HepG2 (cell line): Measurements from ENCODE around the gene ERRFI1. TPM values are rescaled to one million over a fixed set of nuclear protein-coding genes. Genes with fewer than 3 reads are reported as not detected.
A peak's percentile ranks its signal among the peaks of the same experiment; 100 is the strongest.

Experiments used
- ATAC-seq: fragments of 200-7000 bp; cut with Tn5 transposase; 3 replicates; pipeline ENCODE4 v1.9.1; 2020; ENCODE audit warnings: mild to moderate bottlenecking, moderate library complexity
- BruUV-seq: library from RNA; stranded (reverse); fragments of 400-500 nt; replicated peaks from 2 replicates; lab custom pipeline; 2021; lab: Mats Ljungman, UMichigan
- CTCF ChIA-PET: fragments of 300-600 bp; formaldehyde crosslinking; extraction: SDS; loops from one replicate; lab custom pipeline; 2021; ENCODE audit warnings: low total read pairs, inconsistent platforms, low intra/inter-chr PET ratio; lab: Yijun Ruan, JAX
- POLR2A ChIA-PET: fragments of 350-600 bp; sonication (Branson Sonifier 250); formaldehyde crosslinking; loops from one replicate; lab custom pipeline; 2020; ENCODE audit warnings: antibody characterized with exemption, inconsistent platforms; lab: Yijun Ruan, JAX
- DNase-seq: peaks from one replicate; pipeline ENCODE4 v3.0.0-alpha.2; 2015; ENCODE audit warnings: low spot score
- FAIRE-seq: peaks from 3 replicates; lab custom pipeline; 2011; peaks lifted over from hg19 to GRCh38; lab: Jason Lieb, UNC
- H2AFZ ChIP-seq: one replicate; pipeline ENCODE4 v1.6.1; 2011; ENCODE audit warnings: low read length, inconsistent platforms
- H3K27ac ChIP-seq: fragments of 300-600 bp; 3 replicates; pipeline ENCODE4 v1.8.0; 2011; ENCODE audit warnings: mixed run types, mild to moderate bottlenecking, mixed read lengths, low read length, inconsistent platforms; ENCODE audit not compliant: insufficient read depth; ENCODE audit errors: extremely low read length
- H3K27me3 ChIP-seq, 2 experiments: fragments of 200-600 bp in 1 of 2; 2 replicates in 1 of 2; 3 replicates in 1 of 2; pipeline versions ENCODE4 v1.6.0 to v1.8.0; 2011; ENCODE audit warnings: low read length in 2 of 2, mild to moderate bottlenecking in 2 of 2, moderate library complexity in 2 of 2, inconsistent platforms in 1 of 2; ENCODE audit not compliant: insufficient read depth in 2 of 2, control insufficient read depth in 1 of 2
- H3K36me3 ChIP-seq, 2 experiments: fragments of 200-600 bp in 1 of 2; replicated peaks in 1 of 2; 2 replicates in 1 of 2; 3 replicates in 1 of 2; pipeline versions ENCODE4 v1.5.1 to v1.8.0; 2011; ENCODE audit warnings: low read length in 2 of 2, inconsistent platforms in 1 of 2; ENCODE audit not compliant: insufficient read depth in 2 of 2, control insufficient read depth in 1 of 2
- H3K4me1 ChIP-seq: 2 replicates; pipeline ENCODE4 v1.5.1; 2012; ENCODE audit warnings: low read length, inconsistent platforms; ENCODE audit not compliant: insufficient read depth
- H3K4me2 ChIP-seq: 2 replicates; pipeline ENCODE4 v1.6.0; 2011; ENCODE audit warnings: low read depth, low read length, inconsistent platforms
- H3K4me3 ChIP-seq, 3 experiments: fragments of 200-600 bp in 1 of 3; sonication (generic), shearing (Covaris generic) in 1 of 3; replicated peaks in 1 of 3; 2 replicates each; pipeline ENCODE4 v1.5.1; 2011 to 2016; ENCODE audit warnings: low read length in 3 of 3, inconsistent platforms in 2 of 3, low read depth in 2 of 3, mild to moderate bottlenecking in 2 of 3, control low read depth in 1 of 3, mixed read lengths in 1 of 3; ENCODE audit not compliant: insufficient read depth in 1 of 3
- H3K79me2 ChIP-seq: one replicate; pipeline ENCODE4 v1.6.1; 2011; ENCODE audit warnings: low read length, inconsistent platforms; ENCODE audit not compliant: insufficient read depth
- H3K9ac ChIP-seq: 2 replicates; pipeline ENCODE4 v1.6.0; 2011; ENCODE audit warnings: mild to moderate bottlenecking, low read depth, low read length, inconsistent platforms; ENCODE audit not compliant: insufficient read depth
- H3K9me3 ChIP-seq: 2 replicates; pipeline ENCODE4 v1.5.1; 2012; ENCODE audit warnings: mild to moderate bottlenecking, low read length
- H4K20me1 ChIP-seq: 2 replicates; pipeline ENCODE4 v1.6.0; 2011; ENCODE audit warnings: inconsistent platforms, mild to moderate bottlenecking, low read length, moderate library complexity; ENCODE audit not compliant: insufficient read depth
- CEBPB ChIP-seq: IDR thresholded peaks from 2 replicates; pipeline ENCODE4 v1.6.1; 2011; ENCODE audit warnings: low read depth, low read length, improper control_type of control experiment, borderline replicate concordance
- CENPX ChIP-seq: sonication (generic); formaldehyde crosslinking; IDR thresholded peaks from 2 replicates; pipeline ENCODE4 v1.9.0; 2021; ENCODE audit warnings: mild to moderate bottlenecking, missing genetic modification reagents, moderate library complexity
- FOSL2 ChIP-seq: sonication (generic); formaldehyde crosslinking; IDR thresholded peaks from 2 replicates; pipeline ENCODE4 v1.4.0; 2020; ENCODE audit warnings: missing genetic modification reagents
- FOXJ3 ChIP-seq: sonication (generic); formaldehyde crosslinking; IDR thresholded peaks from 2 replicates; pipeline ENCODE4 v1.4.0; 2020; ENCODE audit warnings: missing genetic modification reagents, mild to moderate bottlenecking, borderline replicate concordance
- HOXA5 ChIP-seq: sonication (generic); formaldehyde crosslinking; IDR thresholded peaks from 2 replicates; pipeline ENCODE4 v1.4.0; 2020; ENCODE audit warnings: missing genetic modification reagents
- MAFK ChIP-seq, 2 experiments: IDR thresholded peaks in 1 of 2; conservative IDR thresholded peaks in 1 of 2; 2 replicates each; pipeline ENCODE4 v1.6.1; 2011; ENCODE audit warnings: improper control_type of control experiment in 2 of 2, low read length in 2 of 2
- POLR2AphosphoS2 ChIP-seq: IDR thresholded peaks from 2 replicates; pipeline ENCODE4 v1.6.1; 2011; ENCODE audit warnings: low read depth, low read length, improper control_type of control experiment
- ZNF382 ChIP-seq: sonication (generic); formaldehyde crosslinking; IDR thresholded peaks from 2 replicates; pipeline ENCODE4 v1.5.0; 2020; ENCODE audit warnings: missing genetic modification reagents, mild to moderate bottlenecking, borderline replicate concordance
- WGBS: methylation state at CpG from one replicate; pipeline ENCODE4 v1.1.6; 2017; ENCODE audit warnings: low lambda C conversion rate; 5-methylcytosine and 5-hydroxymethylcytosine counted together
- in situ Hi-C: cut with HindIII; loops from 2 replicates; pipeline ENCODE4 v1.10.0; 2017; ENCODE audit warnings: low pct_unique_long_range_greater_than_20kb; ENCODE audit not compliant: extremely low pct_ligation_motif_present
- intact Hi-C: fragments of 100-400 bp; cut with micrococcal nuclease; formaldehyde crosslinking; loops from one replicate; pipeline ENCODE4 v1.10.0; 2022; ENCODE audit not compliant: unreplicated experiment
- polyA plus RNA-seq, 8 experiments: library from polyadenylated mRNA; depleted of rRNA in 3 of 8; stranded (reverse) in 7 of 8; unstranded in 1 of 8; fragments of >200 nt; fragmentation: Illumina TruSeq in 4 of 8; extraction: Trizol in 4 of 8; gene quantifications; 2 replicates each; pipeline versions ENCODE4 v1.2.1 to v1.2.3, GENCODE V29; 2011 to 2016; ENCODE audit warnings: low read depth in 4 of 8, missing spikeins in 1 of 8, mixed read lengths in 1 of 8; ENCODE audit not compliant: insufficient read depth in 1 of 8
- total RNA-seq, 5 experiments: library from RNA; depleted of rRNA; stranded (reverse); fragments of >200 nt; fragmentation: Illumina TruSeq; extraction: Trizol; gene quantifications; 2 replicates each; pipeline ENCODE4 v1.2.3, GENCODE V29; 2016; ENCODE audit warnings: low read depth in 1 of 5
- TF ChIP-seq, protein P1 (sequence below): sonication (generic); formaldehyde crosslinking; conservative IDR thresholded peaks from 2 replicates; pipeline ENCODE4 v1.8.1; 2023; ENCODE audit warnings: missing genetic modification reagents
- TF ChIP-seq, protein P2 (sequence below): sonication (generic); formaldehyde crosslinking; conservative IDR thresholded peaks from 2 replicates; pipeline ENCODE4 v1.8.0; 2022; ENCODE audit warnings: low read depth, missing genetic modification reagents
- TF ChIP-seq, protein P3 (sequence below), 2 experiments: fragments of 450-650 bp in 1 of 2; sonication (generic) in 1 of 2; formaldehyde crosslinking; IDR thresholded peaks; 2 replicates each; pipeline versions ENCODE4 v1.5.0 to v1.8.0; 2020 to 2022; ENCODE audit warnings: mild to moderate bottlenecking in 1 of 2, missing genetic modification reagents in 1 of 2

ERRFI1 gene
- total and polyA plus RNA-seq, 2 of the 13 experiments (the other 11 are each of a cell fraction or from before 2014, with no cell fraction given): 84.4 to 753 TPM

GRCh38 chr1:8055973-8056372 is 29.9 kb upstream of the ERRFI1 start:
- ChIA-PET CTCF (no interaction called here), POLR2A (interaction anchor here (0.7 kb wide), 1 partner anchor 10 kb away, joined by 3 read pairs; no protein-coding TSS in a partner anchor)
- Histone ChIP-seq H2AFZ (no peak overlapping the region), H4K20me1 (no peaks in the 10 kb centered on the region), H3K79me2 (no peaks in the 10 kb centered on the region), H3K4me1 (peaks cover 10% of the 10 kb centered on the region), H3K4me3 (no peak overlapping the region), H3K27ac (no peak overlapping the region), H3K4me2 (no peak overlapping the region), H3K9me3 (no peaks in the 10 kb centered on the region), H3K36me3 (no peaks in the 10 kb centered on the region), H3K27me3 (no peaks in the 10 kb centered on the region), H3K9ac (no peak overlapping the region)
- DNase-seq: peak; percentile 33
- FAIRE-seq: no peak
- WGBS: 90% methylated on average over 4 of the region's 4 CpGs
- no peak for ATAC-seq
- TF ChIP-seq CEBPB: 0 out of 2 replicates have a peak, but pooled peaks have one; percentile 43
- TF ChIP-seq, protein P1, sequence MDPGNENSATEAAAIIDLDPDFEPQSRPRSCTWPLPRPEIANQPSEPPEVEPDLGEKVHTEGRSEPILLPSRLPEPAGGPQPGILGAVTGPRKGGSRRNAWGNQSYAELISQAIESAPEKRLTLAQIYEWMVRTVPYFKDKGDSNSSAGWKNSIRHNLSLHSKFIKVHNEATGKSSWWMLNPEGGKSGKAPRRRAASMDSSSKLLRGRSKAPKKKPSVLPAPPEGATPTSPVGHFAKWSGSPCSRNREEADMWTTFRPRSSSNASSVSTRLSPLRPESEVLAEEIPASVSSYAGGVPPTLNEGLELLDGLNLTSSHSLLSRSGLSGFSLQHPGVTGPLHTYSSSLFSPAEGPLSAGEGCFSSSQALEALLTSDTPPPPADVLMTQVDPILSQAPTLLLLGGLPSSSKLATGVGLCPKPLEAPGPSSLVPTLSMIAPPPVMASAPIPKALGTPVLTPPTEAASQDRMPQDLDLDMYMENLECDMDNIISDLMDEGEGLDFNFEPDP (CRISPR knock-in tag): no peak
- TF ChIP-seq ZNF382: no peak
- TF ChIP-seq, protein P2, sequence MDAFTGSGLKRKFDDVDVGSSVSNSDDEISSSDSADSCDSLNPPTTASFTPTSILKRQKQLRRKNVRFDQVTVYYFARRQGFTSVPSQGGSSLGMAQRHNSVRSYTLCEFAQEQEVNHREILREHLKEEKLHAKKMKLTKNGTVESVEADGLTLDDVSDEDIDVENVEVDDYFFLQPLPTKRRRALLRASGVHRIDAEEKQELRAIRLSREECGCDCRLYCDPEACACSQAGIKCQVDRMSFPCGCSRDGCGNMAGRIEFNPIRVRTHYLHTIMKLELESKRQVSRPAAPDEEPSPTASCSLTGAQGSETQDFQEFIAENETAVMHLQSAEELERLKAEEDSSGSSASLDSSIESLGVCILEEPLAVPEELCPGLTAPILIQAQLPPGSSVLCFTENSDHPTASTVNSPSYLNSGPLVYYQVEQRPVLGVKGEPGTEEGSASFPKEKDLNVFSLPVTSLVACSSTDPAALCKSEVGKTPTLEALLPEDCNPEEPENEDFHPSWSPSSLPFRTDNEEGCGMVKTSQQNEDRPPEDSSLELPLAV (CRISPR knock-in tag): no peak
- TF ChIP-seq CENPX: no peak
- TF ChIP-seq HOXA5 (CRISPR knock-in tag): no peak
- TF ChIP-seq FOSL2 (CRISPR knock-in tag): 0 out of 2 replicates have a peak, but pooled peaks have one; percentile 16
- TF ChIP-seq MAFK (conservative IDR thresholded peaks at IDR 0.05 in 1 of 2, IDR thresholded peaks at IDR 0.05 in 1 of 2; ENCODE audit: low read length in 2 of 2): peak; percentile 32 to 50; a peak in 2 of 4 replicates
- no peak for TF ChIP-seq FOXJ3 (CRISPR knock-in tag)
- TF ChIP-seq, protein P3, sequence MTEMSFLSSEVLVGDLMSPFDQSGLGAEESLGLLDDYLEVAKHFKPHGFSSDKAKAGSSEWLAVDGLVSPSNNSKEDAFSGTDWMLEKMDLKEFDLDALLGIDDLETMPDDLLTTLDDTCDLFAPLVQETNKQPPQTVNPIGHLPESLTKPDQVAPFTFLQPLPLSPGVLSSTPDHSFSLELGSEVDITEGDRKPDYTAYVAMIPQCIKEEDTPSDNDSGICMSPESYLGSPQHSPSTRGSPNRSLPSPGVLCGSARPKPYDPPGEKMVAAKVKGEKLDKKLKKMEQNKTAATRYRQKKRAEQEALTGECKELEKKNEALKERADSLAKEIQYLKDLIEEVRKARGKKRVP (CRISPR knock-in tag; IDR thresholded peaks at IDR 0.05): no peak
- no peak for TF ChIP-seq POLR2AphosphoS2
- intact Hi-C loops: no loop called here
- BruUV-seq: no TSS peak
- in situ Hi-C loops: no loop called here
